ENCODE results near the gene FAM107B.

- TF ChIP-seq, protein P1, sequence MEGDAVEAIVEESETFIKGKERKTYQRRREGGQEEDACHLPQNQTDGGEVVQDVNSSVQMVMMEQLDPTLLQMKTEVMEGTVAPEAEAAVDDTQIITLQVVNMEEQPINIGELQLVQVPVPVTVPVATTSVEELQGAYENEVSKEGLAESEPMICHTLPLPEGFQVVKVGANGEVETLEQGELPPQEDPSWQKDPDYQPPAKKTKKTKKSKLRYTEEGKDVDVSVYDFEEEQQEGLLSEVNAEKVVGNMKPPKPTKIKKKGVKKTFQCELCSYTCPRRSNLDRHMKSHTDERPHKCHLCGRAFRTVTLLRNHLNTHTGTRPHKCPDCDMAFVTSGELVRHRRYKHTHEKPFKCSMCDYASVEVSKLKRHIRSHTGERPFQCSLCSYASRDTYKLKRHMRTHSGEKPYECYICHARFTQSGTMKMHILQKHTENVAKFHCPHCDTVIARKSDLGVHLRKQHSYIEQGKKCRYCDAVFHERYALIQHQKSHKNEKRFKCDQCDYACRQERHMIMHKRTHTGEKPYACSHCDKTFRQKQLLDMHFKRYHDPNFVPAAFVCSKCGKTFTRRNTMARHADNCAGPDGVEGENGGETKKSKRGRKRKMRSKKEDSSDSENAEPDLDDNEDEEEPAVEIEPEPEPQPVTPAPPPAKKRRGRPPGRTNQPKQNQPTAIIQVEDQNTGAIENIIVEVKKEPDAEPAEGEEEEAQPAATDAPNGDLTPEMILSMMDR (IDR thresholded peaks at IDR 0.05), result no peak
- no peak for TF ChIP-seq EZH2 (IDR thresholded peaks at IDR 0.05)
Observed at GRCh38 chr10:14621037-14621436, 153.7 kb downstream of the FAM107B start.

All from neural progenitor cell (in vitro differentiated cells).